Mesothelial cell of epicardium (in vitro differentiated cells): ENCODE data around the gene SIN3B. TPM values are rescaled to one million over a fixed set of nuclear protein-coding genes. Genes with fewer than 3 reads are reported as not detected.

Experiments used
- DNase-seq, 2 experiments: peaks; one replicate each; pipeline ENCODE4 v3.0.0; 2021; ENCODE audit warnings: low spot score in 2 of 2; ENCODE audit not compliant: unreplicated experiment in 2 of 2
- H3K27ac Mint-ChIP-seq: 2 replicates; pipeline ENCODE4 v1.8.0; 2021; ENCODE audit warnings: mixed read lengths
- H3K27me3 Mint-ChIP-seq: 2 replicates; pipeline ENCODE4 v1.8.0; 2021; ENCODE audit warnings: low read depth, mixed read lengths
- H3K36me3 Mint-ChIP-seq: 2 replicates; pipeline ENCODE4 v1.8.0; 2021; ENCODE audit warnings: mixed read lengths
- H3K4me1 Mint-ChIP-seq: 2 replicates; pipeline ENCODE4 v1.8.0; 2021; ENCODE audit warnings: mixed read lengths
- H3K4me3 Mint-ChIP-seq: 2 replicates; pipeline ENCODE4 v1.8.0; 2021; ENCODE audit warnings: mild to moderate bottlenecking, moderate library complexity, mixed read lengths
- H3K9me3 Mint-ChIP-seq: 2 replicates; pipeline ENCODE4 v1.8.0; 2021; ENCODE audit warnings: mixed read lengths
- CTCF ChIP-seq: fragments of 200-600 bp; sonication (generic); IDR thresholded peaks from one replicate; pipeline ENCODE4 v1.5.0; 2021; ENCODE audit warnings: antibody characterized with exemption; ENCODE audit not compliant: unreplicated experiment
- total RNA-seq: library from RNA; stranded (reverse); gene quantifications from 3 replicates; pipeline ENCODE4 v1.2.1, GENCODE V29; 2021

The SIN3B gene
- total RNA-seq, 1 donor from 2014 or later, result 116 TPM

DNA sequence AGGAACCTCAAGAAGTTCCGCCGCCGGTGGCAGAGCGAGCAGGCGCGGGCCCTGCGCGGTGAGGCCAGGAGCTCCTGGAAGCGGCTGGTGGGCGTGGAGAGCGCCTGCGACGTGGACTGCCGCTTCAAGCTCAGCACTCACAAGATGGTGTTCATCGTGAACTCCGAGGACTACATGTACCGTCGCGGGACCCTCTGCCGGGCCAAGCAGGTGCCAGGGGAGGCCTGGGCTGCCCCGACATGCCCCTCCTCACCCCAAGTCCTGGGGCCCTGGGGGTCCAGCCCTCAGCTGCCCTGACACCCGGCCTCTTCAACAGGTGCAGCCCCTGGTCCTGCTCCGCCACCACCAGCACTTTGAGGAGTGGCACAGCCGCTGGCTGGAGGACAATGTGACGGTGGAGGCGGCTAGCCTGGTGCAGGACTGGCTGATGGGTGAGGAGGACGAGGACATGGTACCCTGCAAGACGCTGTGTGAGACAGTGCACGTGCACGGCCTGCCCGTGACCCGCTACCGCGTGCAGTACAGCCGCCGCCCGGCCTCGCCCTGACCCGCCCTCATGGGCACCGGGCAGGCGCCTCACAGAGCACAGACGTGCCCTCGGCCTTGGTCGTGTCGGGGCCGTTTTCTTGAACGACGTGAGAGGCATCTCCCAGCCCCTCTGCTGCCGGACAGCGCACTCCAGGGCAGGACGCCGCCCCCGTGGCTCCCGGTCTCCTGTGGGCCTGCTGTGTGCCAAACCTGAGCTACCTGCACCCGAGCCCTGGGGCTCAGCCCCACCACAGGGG, 49.2 kb downstream of the SIN3B start:
- H3K9me3 Mint-ChIP-seq, result peaks cover 25% of the 10 kb centered on the region
- no peak overlapping the region for H3K27ac Mint-ChIP-seq
- no peaks in the 10 kb centered on the region for H3K27me3 Mint-ChIP-seq
- TF ChIP-seq CTCF, result no peak
- no peak for DNase-seq
- H3K4me1 Mint-ChIP-seq, result no peaks in the 10 kb centered on the region
- H3K4me3 Mint-ChIP-seq, result no peak overlapping the region
- peaks cover 59% of the 10 kb centered on the region for H3K36me3 Mint-ChIP-seq

- no peak for DNase-seq
- Mint-ChIP-seq H3K4me1 (no peaks in the 10 kb centered on the region), H3K9me3 (peaks cover 18% of the 10 kb centered on the region), H3K27me3 (no peaks in the 10 kb centered on the region), H3K4me3 (no peak overlapping the region), H3K36me3 (peaks cover 42% of the 10 kb centered on the region), H3K27ac (no peak overlapping the region)
- TF ChIP-seq CTCF, result no peak
Measured at GRCh38 chr19:16880884-16881554, 51.8 kb downstream of the SIN3B start.

DNA sequence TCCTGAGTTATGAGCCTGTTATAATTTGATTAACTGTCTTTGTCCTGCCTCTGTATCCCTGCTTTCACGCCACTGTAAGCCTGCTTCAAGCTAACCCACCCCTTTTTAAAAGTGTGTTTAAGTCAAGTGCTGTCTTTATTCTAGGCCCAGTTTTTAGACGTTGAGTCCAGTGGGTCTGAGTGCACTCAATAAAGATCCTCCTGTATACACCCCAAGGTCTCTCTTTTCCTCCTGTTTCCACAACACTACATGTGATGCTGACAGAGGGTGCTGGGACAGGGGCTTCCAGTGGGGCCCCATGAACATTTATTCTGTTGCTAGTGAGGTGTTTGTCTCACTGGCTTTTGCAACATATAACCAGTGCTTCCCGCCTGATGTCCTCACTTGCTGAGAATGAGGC, 52.9 kb downstream of the SIN3B start:
- H3K27ac Mint-ChIP-seq, result no peak overlapping the region
- H3K9me3 Mint-ChIP-seq, result peaks cover 18% of the 10 kb centered on the region
- no peak for DNase-seq
- no peaks in the 10 kb centered on the region for H3K27me3 Mint-ChIP-seq
- no peak for TF ChIP-seq CTCF
- peaks cover 39% of the 10 kb centered on the region for H3K36me3 Mint-ChIP-seq
- no peaks in the 10 kb centered on the region for H3K4me1 Mint-ChIP-seq
- no peak overlapping the region for H3K4me3 Mint-ChIP-seq

- no peak for TF ChIP-seq CTCF
- peaks cover 1% of the 10 kb centered on the region for H3K4me1 Mint-ChIP-seq
- H3K9me3 Mint-ChIP-seq, result peaks cover 18% of the 10 kb centered on the region
Measured at GRCh38 chr19:16883522-16883921, 54.3 kb downstream of the SIN3B start.

GRCh38 chr19:16885166-16885565, 56.0 kb downstream of the SIN3B start:
- Mint-ChIP-seq H3K4me1 (peaks cover 2% of the 10 kb centered on the region), H3K4me3 (no peak overlapping the region), H3K36me3 (peaks cover 24% of the 10 kb centered on the region), H3K27me3 (no peaks in the 10 kb centered on the region), H3K27ac (no peak overlapping the region), H3K9me3 (peaks cover 18% of the 10 kb centered on the region)
- no peak for TF ChIP-seq CTCF
- DNase-seq, result no peak

More at GRCh38 chr19:16883522-16883921, 54.3 kb downstream of the SIN3B start:
- Mint-ChIP-seq H3K4me3 (no peak overlapping the region), H3K36me3 (peaks cover 36% of the 10 kb centered on the region), H3K27me3 (no peaks in the 10 kb centered on the region), H3K27ac (no peak overlapping the region)
- DNase-seq, result no peak
